ENCODE measurements around the gene ATF3.

The ATF3 gene

DNA sequence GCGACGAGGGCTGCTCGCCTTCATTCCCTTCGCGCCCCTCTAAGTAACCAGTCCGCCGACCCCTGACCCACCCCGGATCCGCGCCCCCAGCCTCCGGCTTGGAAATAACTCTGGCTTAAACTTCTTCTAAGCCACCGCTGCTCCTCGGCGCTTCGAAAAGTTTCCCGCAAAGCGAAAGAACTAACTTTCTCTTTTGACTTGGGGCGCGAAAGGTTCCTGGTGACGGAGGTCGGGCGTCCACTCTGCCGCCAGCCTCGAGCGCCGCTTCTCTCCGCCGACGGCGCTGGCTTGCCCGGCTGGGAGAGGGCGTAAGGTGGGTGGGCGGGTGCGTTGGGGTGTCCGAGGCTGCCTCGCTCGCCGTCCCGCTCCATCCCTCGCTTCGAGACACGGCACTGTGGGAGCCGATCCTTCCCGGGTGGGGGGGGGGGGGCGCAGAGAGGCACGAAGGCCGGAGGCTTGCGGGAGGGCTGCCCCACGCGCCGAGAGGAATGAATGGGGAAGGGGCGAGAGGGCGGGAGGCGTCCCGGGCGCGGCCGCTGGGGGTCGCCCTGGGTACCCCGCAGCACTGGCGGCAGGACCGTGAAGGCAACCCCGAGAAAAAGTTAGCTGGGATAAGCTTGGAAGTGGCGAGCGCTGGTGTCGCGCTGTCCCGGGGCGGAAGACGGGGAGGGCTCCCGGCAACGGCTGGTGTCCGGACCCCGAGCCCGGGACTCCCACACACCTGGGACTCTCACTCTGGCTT, 569 bp downstream of the ATF3 start:
- peak; percentile 51 for DNase-seq (ENCODE audit: low spot score)

DNA sequence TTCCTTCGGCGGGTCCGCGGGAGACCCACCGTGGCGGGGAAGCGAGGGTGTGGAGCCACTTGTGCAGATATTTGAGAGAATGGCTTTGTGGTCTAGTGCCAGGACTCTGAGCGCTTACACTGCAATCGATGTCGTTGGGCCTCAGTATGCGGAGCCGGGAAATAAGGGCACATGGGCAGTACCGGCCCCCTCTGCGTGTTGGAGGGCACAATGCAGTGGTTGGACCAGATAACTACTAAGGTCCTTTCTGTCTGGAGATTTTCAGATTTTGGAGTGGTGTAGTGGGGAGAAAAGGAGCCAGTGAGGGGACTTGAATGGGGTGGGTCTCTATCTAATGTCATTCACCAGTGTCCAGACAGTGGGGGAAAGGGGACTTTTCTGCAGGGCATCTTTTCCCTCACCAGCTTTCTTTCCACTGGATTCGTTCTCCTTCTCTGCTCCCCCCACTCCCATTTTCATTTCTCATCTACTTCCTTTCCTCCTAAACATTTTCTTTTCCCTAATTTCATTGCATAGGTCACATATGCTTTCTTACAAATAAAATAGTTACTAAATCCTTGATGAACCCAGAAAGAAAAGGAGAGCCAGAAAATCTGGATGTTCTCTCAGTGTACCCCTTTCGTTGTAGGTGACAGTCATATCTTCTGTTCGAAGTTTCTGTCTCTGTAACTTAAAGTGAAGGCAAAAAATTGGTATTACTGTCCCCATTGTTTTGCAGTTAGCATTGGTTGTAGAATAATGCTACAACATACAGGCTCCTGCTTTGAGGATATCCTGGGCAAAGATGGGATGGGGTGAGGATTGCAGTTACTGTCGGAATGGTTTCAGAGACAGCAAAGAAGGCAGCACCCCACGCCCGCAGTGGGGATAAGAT, 1.4 kb downstream of the ATF3 start:
- DNase-seq (ENCODE audit: low spot score): peak; percentile 52

DNA sequence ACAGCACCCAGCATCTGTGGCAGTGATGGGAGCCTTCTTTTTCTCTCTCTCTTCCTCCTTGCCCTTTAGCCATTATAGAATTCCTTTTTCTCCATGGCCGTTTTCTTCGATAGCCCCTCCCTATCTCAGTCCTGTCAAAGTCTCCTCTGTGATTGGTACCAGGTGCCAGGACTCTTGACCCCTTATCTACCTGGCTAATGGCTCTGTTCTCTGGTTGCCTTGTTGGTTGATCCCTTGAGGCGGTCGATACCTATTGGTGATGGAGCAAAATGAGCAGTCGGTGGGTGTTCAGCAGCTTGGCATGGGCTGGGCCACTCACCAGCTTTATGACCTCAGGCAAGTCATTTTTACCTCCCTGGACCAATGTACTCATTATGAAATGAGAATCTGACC, 2.0 kb downstream of the ATF3 start:
- no peak for DNase-seq (ENCODE audit: low spot score)

DNA sequence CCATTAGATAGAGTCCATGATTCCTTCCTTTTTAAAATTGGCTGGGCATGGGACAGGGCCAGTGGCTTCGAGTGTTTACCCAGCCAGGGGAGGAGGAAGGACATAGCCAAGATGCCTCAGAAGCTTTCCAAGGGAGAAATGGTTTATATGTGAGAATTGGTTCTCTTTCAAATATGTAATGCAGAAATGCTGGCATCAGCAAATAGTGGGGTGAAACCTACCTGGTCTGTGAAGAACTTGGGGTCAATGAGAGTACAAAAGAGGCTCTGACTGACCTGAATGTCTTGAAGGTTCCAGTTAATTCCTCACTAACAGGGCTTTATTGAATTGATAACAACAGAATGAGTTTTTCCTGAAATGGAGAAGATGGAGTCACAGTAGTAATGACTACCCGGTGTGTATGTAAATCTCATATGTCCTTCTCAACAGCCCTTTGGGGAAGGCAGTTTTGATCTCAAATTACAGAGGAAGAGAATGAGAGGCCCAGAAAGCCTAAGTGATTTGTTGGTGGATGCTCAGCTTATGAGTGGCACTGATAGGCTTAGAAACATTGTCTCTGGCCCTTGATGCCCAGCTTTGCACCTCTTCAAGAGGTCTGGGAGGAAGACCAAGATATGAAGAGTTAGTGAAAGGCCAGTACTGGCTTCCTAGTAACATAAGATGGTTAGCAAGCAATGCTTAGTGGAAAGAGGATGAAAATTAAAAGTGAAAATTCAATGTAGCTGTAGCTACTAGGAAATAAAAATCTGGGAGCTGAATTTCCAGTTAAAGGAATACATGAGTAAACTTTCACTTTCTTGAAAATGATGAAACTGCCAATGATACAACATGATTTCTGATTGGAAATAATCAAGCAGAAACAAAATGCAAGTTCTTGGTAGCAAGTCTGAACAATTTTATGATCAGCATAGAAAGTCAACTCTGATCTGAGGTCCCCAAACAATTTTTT, 2.7 kb downstream of the ATF3 start:
- no peak for DNase-seq (ENCODE audit: low spot score)

DNA sequence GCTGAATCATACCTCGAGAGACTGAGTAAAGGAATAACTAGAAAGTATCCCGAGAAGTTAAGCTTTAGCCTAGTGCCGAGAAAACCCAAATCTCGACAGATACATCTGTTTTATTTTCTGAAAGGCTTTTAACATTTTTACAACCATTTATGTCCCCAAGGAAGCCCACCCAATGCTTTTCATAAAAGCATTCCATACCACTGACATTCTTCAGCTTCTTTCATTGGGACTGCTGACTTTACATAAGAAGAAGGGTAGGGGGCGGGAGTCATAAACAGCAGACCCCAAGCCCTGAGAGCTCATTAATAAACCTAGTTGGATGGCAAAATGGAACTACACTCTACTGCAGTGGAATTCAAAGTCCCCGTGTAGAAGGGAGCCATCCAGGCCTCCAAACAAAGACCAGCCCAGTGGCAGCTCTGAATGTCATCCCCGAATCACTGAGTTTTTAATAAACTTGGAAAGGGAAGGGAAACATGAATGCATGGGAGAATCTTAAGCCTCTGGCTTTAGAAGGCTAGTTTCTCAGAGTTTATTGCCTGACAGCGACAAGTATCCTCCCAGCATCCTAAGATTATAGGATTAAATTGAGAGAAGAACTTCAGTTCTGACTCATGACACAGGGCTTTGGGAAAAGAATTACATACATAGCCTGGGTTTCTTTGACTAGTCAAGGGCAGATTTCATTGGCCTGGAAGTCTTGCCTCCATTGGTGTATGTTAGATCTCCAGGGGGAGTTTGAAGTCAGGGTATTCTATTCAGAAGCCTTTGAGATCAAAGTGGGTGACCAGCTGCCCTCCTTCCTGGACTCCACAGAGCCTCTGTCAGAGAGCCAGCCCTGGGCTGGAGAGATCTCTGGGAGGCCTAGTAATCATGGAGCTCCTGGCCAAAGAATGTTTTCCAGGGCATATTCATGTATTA, 3.7 kb downstream of the ATF3 start:
- DNase-seq (ENCODE audit: low spot score): no peak

DNA sequence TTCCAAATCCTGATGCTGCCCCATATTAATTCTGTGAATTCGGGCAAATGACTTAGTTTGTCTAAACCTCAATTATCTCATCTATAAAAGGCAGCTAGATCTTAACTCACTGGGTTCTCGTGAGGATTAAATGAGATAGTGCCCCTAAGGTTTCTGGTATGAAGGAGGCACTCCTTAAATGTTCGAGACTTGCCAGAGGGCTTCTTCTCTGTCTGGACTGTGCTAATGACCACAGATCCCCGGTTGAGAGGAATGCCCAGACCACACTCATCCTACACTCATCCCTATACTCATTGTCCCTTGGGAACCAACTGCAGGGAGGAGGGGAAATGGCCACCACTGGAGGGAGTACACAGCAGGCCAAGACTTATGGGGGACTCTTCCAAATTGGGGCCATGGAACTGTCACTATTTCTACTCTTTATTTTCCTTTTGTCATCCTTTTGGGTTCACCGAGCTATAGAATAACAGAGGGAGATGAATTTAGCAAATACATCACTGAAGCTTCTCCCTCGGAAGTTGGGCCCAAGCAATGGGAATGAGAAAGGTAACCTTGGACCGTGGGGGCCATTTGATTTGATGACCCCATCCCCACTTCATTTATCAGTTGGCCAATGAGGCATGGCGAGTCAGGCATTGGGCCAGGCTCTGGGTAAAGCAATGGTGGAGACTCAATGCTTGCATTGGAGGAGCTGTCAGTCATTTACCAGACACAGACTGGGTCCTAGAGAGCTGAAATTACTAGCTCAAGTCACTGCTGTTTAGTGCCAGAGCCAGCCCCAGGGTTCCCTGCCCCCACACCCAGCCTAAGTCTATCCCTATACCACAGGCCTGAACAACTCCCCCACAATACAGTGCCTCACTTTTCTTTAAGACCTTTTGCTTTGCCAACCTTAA, 5.1 kb downstream of the ATF3 start:
- no peak for DNase-seq (ENCODE audit: low spot score)

DNA sequence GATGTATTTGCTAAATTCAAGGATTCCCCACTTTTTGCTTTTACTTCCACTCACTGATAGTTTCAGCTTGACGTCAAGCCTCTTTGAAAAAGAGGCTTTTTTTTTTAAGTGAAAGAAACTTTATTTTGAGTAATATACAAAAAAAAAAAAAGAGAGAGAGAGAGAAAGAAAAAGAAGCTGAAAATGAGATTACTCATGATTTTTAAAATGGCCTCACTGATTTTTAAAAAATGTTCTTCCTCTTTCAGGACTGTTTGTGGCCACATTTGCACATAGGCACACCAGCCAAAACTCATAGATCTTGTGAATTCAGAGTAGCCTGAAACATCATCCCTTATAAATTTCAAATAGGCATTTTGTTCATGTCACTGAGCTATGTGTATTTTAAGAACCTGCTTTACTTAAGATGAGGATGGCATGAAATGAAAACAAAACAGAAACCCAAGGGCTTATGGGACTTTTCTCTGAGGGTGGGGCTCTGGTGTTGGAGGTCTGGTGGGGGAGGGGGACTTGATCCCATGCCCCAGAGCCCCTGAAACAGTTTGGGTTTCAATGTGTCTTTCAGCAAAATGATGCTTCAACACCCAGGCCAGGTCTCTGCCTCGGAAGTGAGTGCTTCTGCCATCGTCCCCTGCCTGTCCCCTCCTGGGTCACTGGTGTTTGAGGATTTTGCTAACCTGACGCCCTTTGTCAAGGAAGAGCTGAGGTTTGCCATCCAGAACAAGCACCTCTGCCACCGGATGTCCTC, 6.1 kb downstream of the ATF3 start:
- DNase-seq (ENCODE audit: low spot score): no peak

DNA sequence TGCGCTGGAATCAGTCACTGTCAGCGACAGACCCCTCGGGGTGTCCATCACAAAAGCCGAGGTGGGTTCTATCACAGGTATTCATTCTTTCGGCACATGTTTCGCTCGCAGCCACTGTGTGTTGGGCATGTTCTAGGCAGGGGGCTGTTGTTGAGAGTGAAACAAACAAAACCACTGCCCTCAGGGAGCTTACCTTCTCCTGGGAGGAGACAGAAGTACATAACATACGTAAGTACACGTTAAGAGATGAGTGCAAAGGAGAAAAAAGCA, 6.6 kb downstream of the ATF3 start:
- DNase-seq (ENCODE audit: low spot score): no peak

DNA sequence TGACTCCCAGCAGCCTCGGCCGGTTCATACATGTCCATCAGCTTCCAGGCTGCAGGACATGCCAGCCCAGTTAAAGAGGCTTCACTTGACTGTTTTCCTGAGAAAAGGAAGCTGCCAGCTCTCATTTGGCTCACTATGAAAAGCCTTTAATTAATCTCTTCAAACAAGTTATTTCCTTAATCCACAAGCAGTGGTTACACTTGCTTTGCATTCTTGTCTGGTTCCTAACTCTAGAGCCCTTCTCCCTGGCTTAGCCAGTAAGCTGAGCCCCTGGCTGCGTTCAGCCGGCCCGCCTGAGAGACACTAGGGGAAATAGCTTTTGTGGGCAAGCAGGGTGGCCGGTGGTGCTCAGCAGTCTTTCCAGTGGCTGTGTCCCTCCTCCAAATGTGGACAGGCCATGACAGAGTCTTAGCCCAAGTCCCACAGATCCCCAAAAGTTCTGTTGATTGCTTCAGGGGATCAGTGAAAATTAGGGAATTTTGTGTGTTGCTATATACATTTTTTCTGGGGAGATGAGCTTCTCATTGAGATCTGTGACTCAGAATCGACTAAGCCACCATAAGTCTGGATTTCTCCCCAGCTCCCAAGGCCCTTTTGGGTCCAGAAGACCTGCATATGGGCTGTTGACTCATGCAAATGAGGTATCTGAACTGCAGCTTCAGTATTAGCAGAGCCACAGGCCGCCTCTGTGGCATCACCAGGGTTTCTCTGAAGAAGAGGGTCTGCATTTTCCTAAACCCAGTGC, 10.1 kb downstream of the ATF3 start:
- no peak for DNase-seq (ENCODE audit: low spot score)

DNA sequence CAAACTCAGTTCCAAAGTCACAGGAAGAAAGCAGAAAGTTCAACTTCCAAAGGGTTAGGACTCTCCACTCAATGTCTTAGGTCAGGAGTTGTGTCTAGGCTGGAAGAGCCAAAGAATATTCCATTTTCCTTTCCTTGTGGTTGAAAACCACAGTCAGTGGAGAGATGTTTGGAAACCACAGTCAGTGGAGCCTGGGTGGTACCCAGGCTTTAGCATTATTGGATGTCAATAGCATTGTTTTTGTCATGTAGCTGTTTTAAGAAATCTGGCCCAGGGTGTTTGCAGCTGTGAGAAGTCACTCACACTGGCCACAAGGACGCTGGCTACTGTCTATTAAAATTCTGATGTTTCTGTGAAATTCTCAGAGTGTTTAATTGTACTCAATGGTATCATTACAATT, 11.7 kb downstream of the ATF3 start:
- DNase-seq (ENCODE audit: low spot score): no peak

DNA sequence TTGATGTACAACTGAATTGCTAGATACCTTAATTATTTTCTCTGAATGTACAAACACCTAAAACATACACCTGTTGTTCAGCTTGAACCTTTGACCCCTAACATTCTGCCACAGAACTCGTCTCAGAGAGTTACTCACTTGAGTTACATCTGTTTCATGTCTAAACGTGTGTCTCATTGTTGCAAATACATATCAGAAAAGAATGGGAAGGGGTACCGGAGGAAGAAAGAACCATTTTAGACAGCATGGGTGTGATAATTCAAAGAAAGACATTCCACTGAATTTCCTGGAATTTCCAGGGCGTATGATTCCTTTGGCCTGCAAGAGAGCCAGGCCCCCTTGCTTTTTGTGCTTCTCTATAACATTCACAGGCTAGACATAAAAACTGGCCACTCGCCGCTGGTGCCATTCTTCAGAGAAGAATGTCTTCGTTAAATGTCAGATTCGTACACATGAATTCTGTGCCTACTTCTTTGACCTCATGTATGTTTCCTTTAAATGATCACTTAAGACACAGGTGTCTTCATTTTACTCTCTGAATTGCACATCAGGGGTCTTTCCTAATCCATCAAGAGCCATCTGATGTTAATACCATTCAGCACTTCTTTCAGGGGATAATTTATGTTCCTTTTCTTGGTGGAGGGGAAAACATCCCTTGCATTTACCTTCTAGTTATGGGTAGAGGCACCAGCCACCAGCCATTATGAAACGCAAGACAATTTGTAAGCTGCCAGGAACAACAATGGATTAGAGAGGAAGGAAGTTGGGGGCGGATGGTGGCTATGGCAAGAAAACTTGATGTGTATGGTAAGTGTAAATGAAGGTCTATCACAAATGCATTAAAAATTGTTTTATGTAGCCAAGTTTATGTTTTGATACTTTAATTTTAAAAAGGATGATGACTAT, 12.7 kb downstream of the ATF3 start:
- no peak for DNase-seq (ENCODE audit: low spot score)

DNA sequence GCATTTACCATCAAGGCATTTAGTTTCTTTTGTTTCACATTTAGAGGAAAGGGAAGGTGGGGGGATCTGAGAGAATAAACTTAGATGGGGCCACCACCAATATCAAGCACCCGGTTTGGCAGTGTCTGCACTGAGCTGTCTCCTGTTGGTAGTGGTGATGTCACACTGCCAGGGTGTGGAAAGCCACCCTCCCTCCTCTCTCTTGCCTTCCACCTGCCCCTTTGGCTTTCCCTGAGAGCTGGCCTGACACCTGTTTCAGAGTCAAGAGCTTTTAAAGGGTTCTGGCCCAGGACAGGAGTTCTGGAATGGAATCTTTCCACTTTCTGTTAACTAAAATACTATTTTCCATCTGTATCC, 13.4 kb downstream of the ATF3 start:
- DNase-seq (ENCODE audit: low spot score): no peak

DNA sequence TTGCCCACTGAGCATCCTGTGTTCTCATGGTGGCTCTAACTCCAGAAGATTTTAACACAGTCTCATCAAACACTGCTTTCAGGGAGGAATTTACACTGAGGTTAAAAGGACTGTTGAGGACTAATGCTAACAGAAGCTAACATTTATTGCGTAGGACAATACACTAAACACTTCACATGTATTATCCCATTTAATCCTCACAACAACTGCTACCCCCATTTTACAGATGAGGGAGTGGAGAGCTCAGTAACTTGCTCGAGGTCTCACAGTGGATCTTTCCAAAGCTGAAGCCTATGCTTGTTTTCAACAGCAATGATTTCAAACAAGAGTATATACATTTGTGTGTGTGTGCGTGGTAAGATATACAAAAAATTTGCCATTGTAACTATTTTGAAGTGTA, 13.9 kb downstream of the ATF3 start:
- no peak for DNase-seq (ENCODE audit: low spot score)

DNA sequence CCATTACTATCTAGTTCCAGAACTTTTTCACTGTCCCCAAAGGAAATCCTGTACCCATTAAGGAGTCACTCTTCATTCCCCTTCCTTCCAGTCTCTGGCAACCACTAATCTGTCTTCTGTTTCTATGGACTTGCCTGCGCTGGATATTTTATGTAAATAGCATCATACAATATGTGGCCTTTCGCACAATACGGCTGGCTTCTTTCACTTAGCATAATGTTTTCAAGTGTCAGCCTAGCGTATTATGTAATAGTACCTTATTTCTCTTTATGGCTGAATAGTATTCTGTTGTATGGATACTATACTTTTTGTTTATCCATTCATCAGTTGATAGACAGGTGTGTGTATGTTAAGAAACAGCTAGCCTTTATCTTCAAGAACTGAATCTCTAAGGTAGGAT, 14.3 kb downstream of the ATF3 start:
- no peak for DNase-seq (ENCODE audit: low spot score)

DNA sequence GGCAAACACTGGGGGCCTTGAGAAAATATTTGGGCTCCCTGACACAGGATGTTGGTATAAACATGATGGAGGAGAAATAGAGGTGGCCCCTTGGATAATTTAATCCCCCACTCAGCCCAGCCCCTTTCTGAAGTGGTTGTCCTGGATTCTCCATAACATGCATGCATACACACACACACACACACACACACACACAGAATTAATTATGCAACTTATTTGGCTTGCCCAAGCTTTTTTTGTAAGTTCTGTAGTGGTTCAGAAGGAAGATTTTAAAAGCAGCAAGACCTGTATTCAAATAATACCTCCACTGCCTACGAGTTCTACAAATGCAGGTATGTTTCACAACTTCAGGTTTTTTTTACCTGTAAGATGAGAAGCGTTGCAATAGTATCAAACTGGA, 15.0 kb downstream of the ATF3 start:
- DNase-seq (ENCODE audit: low spot score): no peak

DNA sequence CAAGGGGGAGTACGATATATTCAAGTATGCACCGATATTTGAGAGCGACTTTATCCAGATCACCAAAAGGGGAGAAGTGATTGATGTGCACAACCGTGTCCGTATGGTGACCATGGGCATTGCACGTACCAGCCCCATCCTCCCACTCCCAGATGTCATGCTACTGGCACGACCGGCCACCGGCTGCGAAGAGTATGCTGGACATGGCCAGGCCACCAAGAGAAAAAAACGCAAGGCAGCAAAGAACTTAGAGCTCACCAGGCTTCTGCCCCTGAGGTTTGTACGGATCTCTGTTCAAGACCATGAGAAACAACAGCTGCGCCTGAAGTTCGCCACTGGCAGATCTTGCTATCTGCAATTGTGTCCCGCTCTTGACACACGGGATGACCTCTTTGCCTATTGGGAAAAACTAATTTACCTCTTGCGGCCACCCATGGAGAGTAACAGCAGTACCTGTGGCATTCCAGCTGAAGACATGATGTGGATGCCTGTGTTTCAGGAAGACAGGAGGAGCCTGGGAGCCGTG, 16.5 kb downstream of the ATF3 start:
- no peak for DNase-seq (ENCODE audit: low spot score)

DNA sequence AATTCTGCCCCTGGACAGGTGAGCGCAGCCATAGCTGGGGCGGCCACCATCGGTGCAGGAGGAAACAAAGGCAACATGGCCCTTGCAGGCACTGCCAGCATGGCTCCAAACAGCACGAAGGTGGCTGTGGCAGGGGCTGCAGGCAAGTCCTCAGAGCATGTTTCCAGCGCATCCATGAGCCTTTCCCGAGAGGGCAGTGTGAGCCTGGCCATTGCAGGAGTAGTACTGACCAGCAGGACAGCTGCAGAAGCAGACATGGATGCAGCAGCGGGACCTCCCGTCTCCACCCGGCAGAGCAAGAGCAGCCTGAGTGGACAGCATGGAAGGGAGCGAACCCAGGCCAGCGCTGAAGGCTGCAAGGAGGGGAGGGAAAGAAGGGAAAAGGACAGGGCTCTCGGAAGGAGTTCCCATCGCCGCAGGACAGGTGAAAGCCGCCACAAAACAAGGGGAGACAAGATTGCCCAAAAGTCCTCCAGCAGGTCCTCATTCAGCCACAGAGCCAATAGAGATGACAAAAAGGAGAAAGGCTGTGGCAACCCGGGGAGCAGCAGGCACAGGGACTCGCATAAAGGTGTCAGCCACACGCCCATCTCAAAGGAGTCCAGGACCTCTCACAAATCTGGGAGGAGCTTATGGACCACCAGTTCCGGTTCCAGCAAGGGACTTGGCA, 17.4 kb downstream of the ATF3 start:
- DNase-seq (ENCODE audit: low spot score): no peak

Data from SW480 (cell line).